Mammary epithelial cell (primary cell): ENCODE measurements around the gene ARHGAP15.

Experiments
- CTCF ChIP-seq, 2 donors: IDR thresholded peaks in 1 of 2; conservative IDR thresholded peaks in 1 of 2; 2 replicates each; pipeline ENCODE4 v1.5.1; 2011 to 2012; ENCODE audit warnings: inconsistent platforms in 2 of 2, low read length in 2 of 2, mild to moderate bottlenecking in 2 of 2, control low read depth in 1 of 2, low read depth in 1 of 2; ENCODE audit not compliant: insufficient read depth in 1 of 2; ENCODE audit errors: extremely low read depth in 1 of 2
- EZH2 ChIP-seq: IDR thresholded peaks from 2 replicates; pipeline ENCODE4 v1.6.1; 2012; ENCODE audit warnings: low read length, inconsistent platforms, borderline replicate concordance

GRCh38 chr2:143710196-143710595 is 581.0 kb downstream of the ARHGAP15 start:
- TF ChIP-seq CTCF (conservative IDR thresholded peaks at IDR 0.05 in 1 of 2, IDR thresholded peaks at IDR 0.05 in 1 of 2; ENCODE audit: extremely low read depth in 1 of 2, insufficient read depth in 1 of 2, low read depth in 1 of 2, low read length in 2 of 2) (no peak), EZH2 (no peak)
